Mesenchymal stem cell (in vitro differentiated cells and primary cell): ENCODE measurements around the gene HIVEP3.

Experiments used
- DNase-seq: peaks from one replicate; pipeline ENCODE4 v3.0.0-alpha.2; 2013
- H2AFZ ChIP-seq: one replicate; pipeline ENCODE4 v1.6.1; 2013; ENCODE audit warnings: low read depth, mild to moderate bottlenecking, control low read depth, inconsistent platforms, low read length, moderate library complexity
- H2AK5ac ChIP-seq: 2 replicates; pipeline ENCODE4 v1.6.1; 2013; ENCODE audit warnings: low read length, moderate library complexity, mild to moderate bottlenecking, inconsistent platforms; ENCODE audit not compliant: severe bottlenecking
- H2BK120ac ChIP-seq: one replicate; pipeline ENCODE4 v1.6.1; 2013; ENCODE audit warnings: low read depth, mild to moderate bottlenecking, inconsistent platforms, low read length, moderate library complexity
- H2BK12ac ChIP-seq, 2 experiments: one replicate each; pipeline ENCODE4 v1.6.1; 2013; ENCODE audit warnings: inconsistent platforms in 2 of 2, low read length in 2 of 2, mild to moderate bottlenecking in 2 of 2, moderate library complexity in 2 of 2, control low read depth in 1 of 2
- H2BK15ac ChIP-seq: one replicate; pipeline ENCODE4 v1.6.1; 2013; ENCODE audit warnings: mild to moderate bottlenecking, low read depth, inconsistent platforms; ENCODE audit not compliant: poor library complexity, severe bottlenecking
- H2BK5ac ChIP-seq: 2 replicates; pipeline ENCODE4 v1.6.1; 2013; ENCODE audit warnings: low read depth, mild to moderate bottlenecking, low read length, control low read depth, inconsistent platforms; ENCODE audit not compliant: poor library complexity, severe bottlenecking
- H3K14ac ChIP-seq, 2 experiments: one replicate each; pipeline ENCODE4 v1.6.1; 2013; ENCODE audit warnings: inconsistent platforms in 2 of 2, low read length in 2 of 2, control low read depth in 1 of 2, mild to moderate bottlenecking in 1 of 2, moderate library complexity in 1 of 2
- H3K18ac ChIP-seq, 2 experiments: one replicate each; pipeline ENCODE4 v1.6.1; 2013; ENCODE audit warnings: inconsistent platforms in 2 of 2, low read length in 2 of 2, control low read depth in 1 of 2, low read depth in 1 of 2, mild to moderate bottlenecking in 1 of 2
- H3K23ac ChIP-seq, 2 experiments: one replicate each; pipeline ENCODE4 v1.6.1; 2013; ENCODE audit warnings: inconsistent platforms in 2 of 2, low read length in 2 of 2, mild to moderate bottlenecking in 2 of 2, moderate library complexity in 2 of 2, control low read depth in 1 of 2
- H3K27ac ChIP-seq: 2 replicates; pipeline ENCODE4 v1.5.1; 2013; ENCODE audit warnings: mild to moderate bottlenecking, moderate library complexity, low read length, control low read depth, inconsistent platforms; ENCODE audit not compliant: poor library complexity, severe bottlenecking
- H3K27me3 ChIP-seq, 2 experiments: 2 replicates each; pipeline versions ENCODE4 v1.6.1 to v1.7.0; 2013; ENCODE audit warnings: low read length in 2 of 2, mild to moderate bottlenecking in 2 of 2, moderate library complexity in 2 of 2, control low read depth in 1 of 2, inconsistent platforms in 1 of 2; ENCODE audit not compliant: control insufficient read depth in 1 of 2, insufficient read depth in 1 of 2
- H3K36me3 ChIP-seq, 2 experiments: 2 replicates each; pipeline versions ENCODE4 v1.6.1 to v1.7.0; 2013; ENCODE audit warnings: low read length in 2 of 2, control low read depth in 1 of 2, inconsistent platforms in 1 of 2, low read depth in 1 of 2, mild to moderate bottlenecking in 1 of 2; ENCODE audit not compliant: insufficient read depth in 2 of 2, control insufficient read depth in 1 of 2
- H3K4ac ChIP-seq, 2 experiments: one replicate each; pipeline ENCODE4 v1.6.1; 2013; ENCODE audit warnings: inconsistent platforms in 2 of 2, low read length in 2 of 2, mild to moderate bottlenecking in 2 of 2, moderate library complexity in 2 of 2, control low read depth in 1 of 2, low read depth in 1 of 2
- H3K4me1 ChIP-seq: 2 replicates; pipeline ENCODE4 v1.6.1; 2013; ENCODE audit warnings: low read depth, low read length, control low read depth; ENCODE audit not compliant: control insufficient read depth, insufficient read depth
- H3K4me2 ChIP-seq: 2 replicates; pipeline ENCODE4 v1.6.1; 2013; ENCODE audit warnings: low read length, mild to moderate bottlenecking, inconsistent platforms; ENCODE audit not compliant: poor library complexity, severe bottlenecking
- H3K4me3 ChIP-seq, 2 experiments: 2 replicates each; pipeline versions ENCODE4 v1.5.1 to v1.7.0; 2013; ENCODE audit warnings: low read length in 2 of 2, mild to moderate bottlenecking in 2 of 2, control low read depth in 1 of 2, low read depth in 1 of 2; ENCODE audit not compliant: insufficient read depth in 1 of 2
- H3K79me1 ChIP-seq: replicated peaks from 2 replicates; pipeline ENCODE4 v1.6.1; 2013; ENCODE audit warnings: mild to moderate bottlenecking, control low read depth, low read length, inconsistent platforms; ENCODE audit not compliant: poor library complexity, severe bottlenecking
- H3K9ac ChIP-seq: 2 replicates; pipeline ENCODE4 v1.7.0; 2013; ENCODE audit warnings: mild to moderate bottlenecking, low read length, moderate library complexity
- H3K9me3 ChIP-seq: 2 replicates; pipeline ENCODE4 v1.7.0; 2013; ENCODE audit warnings: mild to moderate bottlenecking, low read length; ENCODE audit not compliant: control insufficient read depth
- H4K8ac ChIP-seq: one replicate; pipeline ENCODE4 v1.6.1; 2013; ENCODE audit warnings: inconsistent platforms, mild to moderate bottlenecking, low read length, moderate library complexity
- H4K91ac ChIP-seq: one replicate; pipeline ENCODE4 v1.6.1; 2013; ENCODE audit warnings: mild to moderate bottlenecking, low read length, inconsistent platforms
- WGBS: methylation state at CpG from one replicate; pipeline ENCODE4 v1.1.7; 2013; ENCODE audit warnings: mixed read lengths; 5-methylcytosine and 5-hydroxymethylcytosine counted together

Gene HIVEP3

GRCh38 chr1:41534181-41535076, 384.3 kb downstream of the HIVEP3 start:
- no peak overlapping the region for H2BK15ac ChIP-seq
- DNase-seq = no peak
- no peak overlapping the region for H2AFZ ChIP-seq
- whole genome bisulfite sequencing = 91% methylated on average over 16 of the region's 17 CpGs
- no peak overlapping the region for H3K14ac ChIP-seq
- H3K27me3 ChIP-seq = peaks cover 30 to 31% of the 10 kb centered on the region in 2 experiments
- H2BK12ac ChIP-seq = no peak overlapping the region
- no peak overlapping the region for H3K4me2 ChIP-seq
- no peak overlapping the region for H4K91ac ChIP-seq
- H2AK5ac ChIP-seq = no peak overlapping the region
- H3K4ac ChIP-seq = no peak overlapping the region
- no peak overlapping the region for H2BK120ac ChIP-seq
- H3K9ac ChIP-seq = no peak overlapping the region
- no peak overlapping the region for H3K4me3 ChIP-seq
- H3K27ac ChIP-seq = no peak overlapping the region
- H3K9me3 ChIP-seq = no peaks in the 10 kb centered on the region
- peaks cover 2% of the 10 kb centered on the region for H3K79me1 ChIP-seq
- no peak overlapping the region for H3K23ac ChIP-seq
- H3K4me1 ChIP-seq = peaks cover 10% of the 10 kb centered on the region
- no peak overlapping the region for H2BK5ac ChIP-seq
- no peak overlapping the region for H4K8ac ChIP-seq
- H3K36me3 ChIP-seq = no peaks in the 10 kb centered on the region
- no peak overlapping the region for H3K18ac ChIP-seq

GRCh38 chr1:41533731-41534080, 385.0 kb downstream of the HIVEP3 start:
- H3K18ac ChIP-seq = no peak overlapping the region
- H2BK12ac ChIP-seq = no peak overlapping the region
- peaks cover 10% of the 10 kb centered on the region for H3K4me1 ChIP-seq
- H3K14ac ChIP-seq = no peak overlapping the region
- H3K4me2 ChIP-seq = no peak overlapping the region
- H3K4ac ChIP-seq = no peak overlapping the region
- no peak overlapping the region for H3K23ac ChIP-seq
- H2BK120ac ChIP-seq = no peak overlapping the region
- H3K4me3 ChIP-seq = no peak overlapping the region
- no peak overlapping the region for H2BK15ac ChIP-seq
- peaks cover 2% of the 10 kb centered on the region for H3K79me1 ChIP-seq
- no peak overlapping the region for H2AFZ ChIP-seq
- no peak overlapping the region for H4K8ac ChIP-seq
- H3K9ac ChIP-seq = no peak overlapping the region
- H3K36me3 ChIP-seq = no peaks in the 10 kb centered on the region
- H3K9me3 ChIP-seq = no peaks in the 10 kb centered on the region
- no peak overlapping the region for H2BK5ac ChIP-seq
- no peak overlapping the region for H3K27ac ChIP-seq
- 86% methylated on average over 5 of the region's 5 CpGs for WGBS
- DNase-seq = no peak
- peaks cover 30 to 31% of the 10 kb centered on the region in 2 experiments for H3K27me3 ChIP-seq
- no peak overlapping the region for H4K91ac ChIP-seq
- H2AK5ac ChIP-seq = no peak overlapping the region

- Histone ChIP-seq H3K4me1 (peaks cover 9% of the 10 kb centered on the region), H3K9ac (no peak overlapping the region), H3K79me1 (peaks cover 2% of the 10 kb centered on the region), H3K18ac (no peak overlapping the region), H3K23ac (no peak overlapping the region), H4K8ac (no peak overlapping the region), H4K91ac (no peak overlapping the region), H2BK5ac (no peak overlapping the region), H2BK120ac (no peak overlapping the region), H2AK5ac (no peak overlapping the region), H2BK12ac (no peak overlapping the region), H3K14ac (no peak overlapping the region), H3K36me3 (no peaks in the 10 kb centered on the region), H2AFZ (no peak overlapping the region), H3K4ac (no peak overlapping the region), H3K9me3 (no peaks in the 10 kb centered on the region), H3K4me2 (no peak overlapping the region), H3K27ac (no peak overlapping the region), H3K4me3 (no peak overlapping the region), H2BK15ac (no peak overlapping the region), H3K27me3 (peaks cover 30 to 31% of the 10 kb centered on the region in 2 experiments)
- no peak for DNase-seq
- 81% methylated on average over 12 of the region's 12 CpGs for WGBS
Measured at GRCh38 chr1:41533016-41533730, 385.5 kb downstream of the HIVEP3 start.

- H4K91ac ChIP-seq = no peak overlapping the region
- no peak overlapping the region for H3K9ac ChIP-seq
- H3K23ac ChIP-seq = no peak overlapping the region
- H4K8ac ChIP-seq = no peak overlapping the region
- WGBS = 71% methylated on average over 8 of the region's 8 CpGs
- H3K36me3 ChIP-seq = no peaks in the 10 kb centered on the region
- no peak overlapping the region for H2BK15ac ChIP-seq
- no peak overlapping the region for H3K4me3 ChIP-seq
- no peak for DNase-seq
- H3K27me3 ChIP-seq = peaks cover 30 to 31% of the 10 kb centered on the region in 2 experiments
- peaks cover 2% of the 10 kb centered on the region for H3K79me1 ChIP-seq
- H2AK5ac ChIP-seq = no peak overlapping the region
- H2BK12ac ChIP-seq = no peak overlapping the region
- H2BK120ac ChIP-seq = no peak overlapping the region
- H3K9me3 ChIP-seq = no peaks in the 10 kb centered on the region
- H3K18ac ChIP-seq = no peak overlapping the region
- no peak overlapping the region for H3K14ac ChIP-seq
- H3K4me2 ChIP-seq = no peak overlapping the region
- H2BK5ac ChIP-seq = no peak overlapping the region
- H3K4me1 ChIP-seq = peaks cover 5% of the 10 kb centered on the region
- no peak overlapping the region for H3K27ac ChIP-seq
- H2AFZ ChIP-seq = no peak overlapping the region
- H3K4ac ChIP-seq = no peak overlapping the region
Measured at GRCh38 chr1:41532206-41532975, 386.3 kb downstream of the HIVEP3 start.
